Left hindlimb (tissue), 1 donor: ENCODE data around the gene MOXD1.
"Not testable (repeated sequence)": the region's sequence is repeated elsewhere in the genome, so short reads cannot be mapped to it uniquely, and the experiment has no call there.

Source experiments
- DNase-seq: peaks from one replicate; pipeline ENCODE4 v3.0.0-alpha.2; 2018

MOXD1 gene

GRCh38 chr6:132344811-132345210 is 56.5 kb downstream of the MOXD1 start:
- no peak for DNase-seq

GRCh38 chr6:132341646-132342045 is 59.6 kb downstream of the MOXD1 start:
- DNase-seq = no peak

- DNase-seq = no peak
These were observed 66.8 kb downstream of the MOXD1 start for GRCh38 chr6:132334521-132334885.

- no peak for DNase-seq
These were observed 67.4 kb downstream of the MOXD1 start for GRCh38 chr6:132333639-132334520.

GRCh38 chr6:132330759-132331158 is 70.5 kb downstream of the MOXD1 start:
- no peak for DNase-seq

GRCh38 chr6:132322398-132322797 is 78.9 kb downstream of the MOXD1 start:
- DNase-seq = no peak

GRCh38 chr6:132320007-132320406 is 81.3 kb downstream of the MOXD1 start:
- no peak for DNase-seq

- DNase-seq = no peak
These were observed 84.3 kb downstream of the MOXD1 start for GRCh38 chr6:132316970-132317369.

- DNase-seq = no peak
These were observed 86.8 kb downstream of the MOXD1 start for GRCh38 chr6:132314432-132314831.

- DNase-seq = no peak
These were observed 90.4 kb downstream of the MOXD1 start for GRCh38 chr6:132310921-132311320.

- not testable (repeated sequence) for DNase-seq
These were observed 91.1 kb downstream of the MOXD1 start for GRCh38 chr6:132310151-132310550.

GRCh38 chr6:132304891-132305305 is 96.4 kb downstream of the MOXD1 start:
- no peak for DNase-seq

GRCh38 chr6:132300323-132300949 is 100.8 kb downstream of the MOXD1 start:
- no peak for DNase-seq

GRCh38 chr6:132298344-132298949 is 102.8 kb downstream of the MOXD1 start:
- no peak for DNase-seq

GRCh38 chr6:132289756-132290155 is 111.5 kb downstream of the MOXD1 start:
- no peak for DNase-seq

GRCh38 chr6:132287101-132287500 is 114.2 kb downstream of the MOXD1 start:
- no peak for DNase-seq

GRCh38 chr6:132286298-132287019 is 114.8 kb downstream of the MOXD1 start:
- DNase-seq = no peak

GRCh38 chr6:132285004-132285780 is 116.1 kb downstream of the MOXD1 start:
- DNase-seq = no peak

GRCh38 chr6:132282696-132283095 is 118.6 kb downstream of the MOXD1 start:
- no peak for DNase-seq

- no peak for DNase-seq
These were observed 120.8 kb downstream of the MOXD1 start for GRCh38 chr6:132280436-132280835.

GRCh38 chr6:132279592-132280139 is 121.6 kb downstream of the MOXD1 start:
- peak; percentile 64 for DNase-seq
